Immature natural killer cell (primary cell): ENCODE results near the gene OBSCN. TPM values are rescaled to one million over a fixed set of nuclear protein-coding genes. Genes with fewer than 3 reads are reported as not detected.

Source experiments
- DNase-seq, 3 donors: peaks; one replicate each; pipeline ENCODE4 v3.0.0; 2022; ENCODE audit warnings: mixed read lengths in 1 of 3
- H3K27ac Mint-ChIP-seq, 6 donors: one replicate each; pipeline ENCODE4 v1.8.0; 2020; ENCODE audit warnings: mixed read lengths in 6 of 6, mild to moderate bottlenecking in 5 of 6, inconsistent platforms in 4 of 6, moderate library complexity in 3 of 6
- H3K27me3 Mint-ChIP-seq, 3 donors: one replicate each; pipeline ENCODE4 v1.8.0; 2020 to 2021; ENCODE audit warnings: low read depth in 3 of 3, mild to moderate bottlenecking in 3 of 3, mixed read lengths in 3 of 3, moderate library complexity in 3 of 3, inconsistent platforms in 1 of 3
- H3K36me3 Mint-ChIP-seq, 3 donors: one replicate each; pipeline ENCODE4 v1.8.0; 2020; ENCODE audit warnings: mixed read lengths in 3 of 3, inconsistent platforms in 2 of 3, mild to moderate bottlenecking in 2 of 3
- H3K4me1 Mint-ChIP-seq, 2 donors: one replicate each; pipeline ENCODE4 v1.8.0; 2020; ENCODE audit warnings: inconsistent platforms in 2 of 2, mild to moderate bottlenecking in 2 of 2, mixed read lengths in 2 of 2, moderate library complexity in 1 of 2
- H3K4me3 Mint-ChIP-seq, 5 donors: one replicate each; pipeline ENCODE4 v1.8.0; 2020; ENCODE audit warnings: mild to moderate bottlenecking in 5 of 5, mixed read lengths in 5 of 5, inconsistent platforms in 3 of 5, moderate library complexity in 3 of 5
- H3K9me3 Mint-ChIP-seq, 6 donors: one replicate each; pipeline ENCODE4 v1.8.0; 2020; ENCODE audit warnings: mild to moderate bottlenecking in 6 of 6, mixed read lengths in 6 of 6, inconsistent platforms in 4 of 6, moderate library complexity in 3 of 6
- polyA plus RNA-seq, 3 donors: library from polyadenylated mRNA; unstranded; fragments of 300-500 nt; fragmentation: Illumina TruSeq; gene quantifications; one replicate each; pipeline ENCODE4 v1.2.3, GENCODE V29; 2021

OBSCN gene
- polyA plus RNA-seq, 3 donors from 2014 or later = 0.19 to 1.9 TPM; not detected in 1

DNA sequence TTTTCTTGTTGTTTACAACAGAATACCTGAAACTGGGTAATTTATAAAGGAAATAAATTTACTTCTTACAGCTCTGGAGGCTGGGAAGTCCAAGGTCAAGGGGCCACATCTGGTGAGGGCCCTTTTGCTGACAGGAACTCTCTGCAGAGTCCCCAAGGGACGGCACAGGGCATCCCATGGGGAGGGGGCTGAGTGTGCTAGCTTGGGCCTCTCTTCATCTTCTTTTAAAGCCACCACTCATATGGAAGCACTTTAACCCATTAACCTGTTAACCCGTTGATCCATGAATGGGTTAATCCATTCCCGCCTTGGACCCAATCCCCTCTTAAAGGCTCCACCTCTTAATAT lies 76.3 kb downstream of the OBSCN start:
- Mint-ChIP-seq H3K9me3 (no peaks in the 10 kb centered on the region), H3K27me3 (peaks cover 0 to 1% (median 0%) of the 10 kb centered on the region in 3 donors), H3K4me3 (no peak overlapping the region), H3K36me3 (peaks cover 0 to 4% (median 0%) of the 10 kb centered on the region in 3 donors), H3K27ac (no peak overlapping the region), H3K4me1 (peaks cover 0 to 4% of the 10 kb centered on the region in 2 donors)
- no peak for DNase-seq

DNA sequence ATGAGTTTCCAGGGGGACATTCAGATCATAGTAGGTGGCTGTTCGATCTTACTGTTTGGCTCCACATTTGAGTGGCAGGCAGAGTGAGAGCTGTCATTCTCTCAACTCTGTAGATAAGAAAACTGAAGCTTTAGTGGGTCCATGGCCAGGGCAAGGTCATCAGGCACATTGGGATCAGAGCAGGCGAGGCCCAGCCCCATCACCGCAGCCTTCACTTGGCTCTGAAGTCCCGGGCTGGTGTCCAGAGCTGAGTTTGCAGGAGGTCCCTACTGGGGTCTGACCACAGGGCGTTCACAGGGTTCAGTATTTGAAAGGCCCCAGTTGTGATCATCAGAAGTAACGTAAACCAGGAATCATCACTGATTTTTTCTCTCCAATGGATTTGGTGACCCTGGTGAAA lies 76.7 kb downstream of the OBSCN start:
- Mint-ChIP-seq H3K4me1 (peaks cover 0 to 7% of the 10 kb centered on the region in 2 donors), H3K27ac (no peak overlapping the region), H3K9me3 (no peaks in the 10 kb centered on the region), H3K4me3 (no peak overlapping the region), H3K27me3 (peaks cover 0 to 1% (median 0%) of the 10 kb centered on the region in 3 donors), H3K36me3 (peaks cover 0 to 4% (median 0%) of the 10 kb centered on the region in 3 donors)
- DNase-seq = no peak

DNA sequence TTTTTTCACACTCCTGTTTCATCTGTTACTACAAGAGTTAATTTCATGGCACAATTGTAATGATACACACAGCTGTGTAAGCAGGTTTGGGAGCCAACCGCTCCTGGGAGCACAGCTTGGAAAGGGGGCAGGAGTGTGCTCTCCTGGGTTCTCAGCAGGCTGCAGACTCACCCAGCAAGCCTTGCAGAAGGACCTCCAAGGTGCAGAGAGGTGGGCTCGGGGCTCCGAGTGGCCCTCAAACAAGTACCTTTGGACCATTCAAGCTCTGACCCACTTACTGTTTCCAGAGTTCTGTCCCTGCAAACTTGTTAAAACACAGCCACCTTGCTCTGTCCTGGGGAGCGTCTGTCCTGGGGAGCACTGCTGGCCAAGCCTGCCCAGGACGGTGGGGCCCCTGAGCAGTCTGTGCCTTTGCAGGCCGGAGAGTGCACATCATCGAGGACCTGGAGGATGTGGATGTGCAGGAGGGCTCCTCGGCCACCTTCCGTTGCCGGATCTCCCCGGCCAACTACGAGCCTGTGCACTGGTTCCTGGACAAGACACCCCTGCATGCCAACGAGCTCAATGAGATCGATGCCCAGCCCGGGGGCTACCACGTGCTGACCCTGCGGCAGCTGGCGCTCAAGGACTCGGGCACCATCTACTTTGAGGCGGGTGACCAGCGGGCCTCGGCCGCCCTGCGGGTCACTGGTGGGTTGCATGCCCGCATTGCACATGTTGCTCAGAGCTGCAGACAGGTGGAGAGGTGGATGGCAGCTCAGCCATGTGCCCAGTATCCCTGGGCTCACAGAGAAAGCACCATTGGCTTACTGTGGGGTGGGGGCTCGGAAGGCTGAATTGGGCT lies 78.0 kb downstream of the OBSCN start:
- no peak for DNase-seq
- Mint-ChIP-seq H3K36me3 (peaks cover 0 to 4% (median 0%) of the 10 kb centered on the region in 3 donors), H3K27ac (no peak overlapping the region), H3K9me3 (no peaks in the 10 kb centered on the region), H3K4me3 (no peak overlapping the region), H3K4me1 (peaks cover 0 to 7% of the 10 kb centered on the region in 2 donors), H3K27me3 (peaks cover 0 to 1% (median 0%) of the 10 kb centered on the region in 3 donors)

DNA sequence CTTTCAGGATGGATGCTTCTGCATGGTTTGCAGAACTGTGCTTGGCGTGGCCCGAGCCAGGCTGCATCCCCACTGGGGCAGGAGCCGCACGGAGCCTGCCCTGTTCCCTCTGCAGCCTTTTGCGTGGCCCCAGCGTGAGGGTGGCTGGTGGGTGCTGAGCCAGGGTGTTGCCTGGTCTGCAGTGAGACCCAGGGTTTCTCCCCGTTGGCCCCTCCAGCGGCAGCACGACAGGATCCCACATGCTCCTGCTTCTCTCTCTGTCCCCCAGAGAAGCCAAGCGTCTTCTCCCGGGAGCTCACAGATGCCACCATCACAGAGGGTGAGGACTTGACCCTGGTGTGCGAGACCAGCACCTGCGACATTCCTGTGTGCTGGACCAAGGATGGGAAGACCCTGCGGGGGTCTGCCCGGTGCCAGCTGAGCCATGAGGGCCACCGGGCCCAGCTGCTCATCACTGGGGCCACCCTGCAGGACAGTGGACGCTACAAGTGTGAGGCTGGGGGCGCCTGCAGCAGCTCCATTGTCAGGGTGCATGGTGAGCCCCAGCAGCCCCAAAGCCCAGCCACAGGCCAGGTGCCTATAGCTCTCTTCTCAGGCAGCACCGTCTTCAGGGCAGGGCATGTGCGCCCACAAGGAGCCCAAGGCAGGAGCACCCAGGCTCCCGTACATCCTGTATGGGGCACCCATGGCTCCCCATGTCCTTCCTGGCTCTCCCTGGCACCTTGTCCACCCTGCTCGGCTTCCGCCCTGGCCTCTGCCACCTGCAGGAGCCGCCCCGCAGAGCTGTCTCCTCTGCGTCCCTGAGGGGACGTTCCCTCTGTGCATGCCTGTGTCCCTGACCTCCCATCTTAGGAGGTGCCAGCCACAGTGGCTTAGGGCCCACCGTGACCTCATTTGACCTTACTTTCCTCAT lies 78.9 kb downstream of the OBSCN start:
- peaks cover 0 to 1% (median 0%) of the 10 kb centered on the region in 3 donors for H3K27me3 Mint-ChIP-seq
- H3K4me3 Mint-ChIP-seq = no peak overlapping the region
- H3K27ac Mint-ChIP-seq = no peak overlapping the region
- no peaks in the 10 kb centered on the region for H3K9me3 Mint-ChIP-seq
- peaks cover 0 to 7% of the 10 kb centered on the region in 2 donors for H3K4me1 Mint-ChIP-seq
- H3K36me3 Mint-ChIP-seq = peaks cover 0 to 4% (median 0%) of the 10 kb centered on the region in 3 donors
- no peak for DNase-seq

DNA sequence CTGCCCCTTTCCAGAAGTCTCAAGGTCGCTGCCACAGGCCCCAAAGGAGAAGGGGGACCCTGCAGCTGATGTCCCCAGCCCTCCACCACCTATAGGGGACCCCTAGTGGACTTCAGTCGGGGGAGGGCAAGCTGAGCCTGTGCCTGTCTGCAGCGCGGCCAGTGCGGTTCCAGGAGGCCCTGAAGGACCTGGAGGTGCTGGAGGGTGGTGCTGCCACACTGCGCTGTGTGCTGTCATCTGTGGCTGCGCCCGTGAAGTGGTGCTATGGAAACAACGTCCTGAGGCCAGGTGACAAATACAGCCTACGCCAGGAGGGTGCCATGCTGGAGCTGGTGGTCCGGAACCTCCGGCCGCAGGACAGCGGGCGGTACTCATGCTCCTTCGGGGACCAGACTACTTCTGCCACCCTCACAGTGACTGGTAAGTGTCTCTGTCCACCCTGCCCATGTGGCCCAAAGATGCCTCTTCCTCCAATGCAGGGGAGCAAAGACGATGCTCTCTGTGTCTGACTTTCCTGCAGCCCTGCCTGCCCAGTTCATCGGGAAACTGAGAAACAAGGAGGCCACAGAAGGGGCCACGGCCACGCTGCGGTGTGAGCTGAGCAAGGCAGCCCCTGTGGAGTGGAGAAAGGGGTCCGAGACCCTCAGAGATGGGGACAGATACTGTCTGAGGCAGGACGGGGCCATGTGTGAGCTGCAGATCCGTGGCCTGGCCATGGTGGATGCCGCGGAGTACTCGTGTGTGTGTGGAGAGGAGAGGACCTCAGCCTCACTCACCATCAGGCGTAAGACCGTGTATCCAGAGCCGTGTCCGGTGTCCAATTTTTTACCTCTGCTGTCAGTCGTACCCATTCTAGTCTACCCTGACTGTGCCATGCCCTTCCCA lies 79.9 kb downstream of the OBSCN start:
- H3K4me1 Mint-ChIP-seq = peaks cover 0 to 7% of the 10 kb centered on the region in 2 donors
- no peak overlapping the region for H3K4me3 Mint-ChIP-seq
- H3K27me3 Mint-ChIP-seq = peaks cover 0 to 2% (median 0%) of the 10 kb centered on the region in 3 donors
- H3K27ac Mint-ChIP-seq = peak overlapping the region in 2 of 6 donors; percentile 63 to 68
- H3K9me3 Mint-ChIP-seq = no peaks in the 10 kb centered on the region
- no peak for DNase-seq
- peaks cover 0 to 4% (median 3%) of the 10 kb centered on the region in 3 donors for H3K36me3 Mint-ChIP-seq

DNA sequence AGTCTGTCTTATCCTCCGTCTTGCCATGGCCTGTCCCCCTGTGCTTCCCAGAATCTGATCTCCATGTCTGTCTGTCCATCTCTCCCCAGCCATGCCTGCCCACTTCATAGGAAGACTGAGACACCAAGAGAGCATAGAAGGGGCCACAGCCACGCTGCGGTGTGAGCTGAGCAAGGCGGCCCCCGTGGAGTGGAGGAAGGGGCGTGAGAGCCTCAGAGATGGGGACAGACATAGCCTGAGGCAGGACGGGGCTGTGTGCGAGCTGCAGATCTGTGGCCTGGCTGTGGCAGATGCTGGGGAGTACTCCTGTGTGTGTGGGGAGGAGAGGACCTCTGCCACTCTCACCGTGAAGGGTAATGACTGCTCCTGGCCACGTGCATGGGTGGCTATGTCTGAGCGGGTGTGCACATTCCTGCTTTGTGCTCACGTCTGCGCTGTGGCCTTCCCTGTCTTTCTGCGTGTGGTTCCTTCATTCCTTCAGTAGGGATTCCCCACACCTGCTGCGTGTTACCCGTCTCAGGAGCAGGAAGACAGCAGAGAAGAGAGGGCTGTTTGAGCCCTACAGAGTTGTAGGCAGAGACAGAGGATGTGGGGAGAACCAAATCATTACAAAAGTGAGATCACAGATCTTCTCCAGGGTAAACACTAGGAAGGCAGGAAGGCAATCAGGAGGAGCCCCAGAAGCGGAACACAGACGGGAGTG lies 80.8 kb downstream of the OBSCN start:
- H3K4me1 Mint-ChIP-seq = peaks cover 0 to 7% of the 10 kb centered on the region in 2 donors

DNA sequence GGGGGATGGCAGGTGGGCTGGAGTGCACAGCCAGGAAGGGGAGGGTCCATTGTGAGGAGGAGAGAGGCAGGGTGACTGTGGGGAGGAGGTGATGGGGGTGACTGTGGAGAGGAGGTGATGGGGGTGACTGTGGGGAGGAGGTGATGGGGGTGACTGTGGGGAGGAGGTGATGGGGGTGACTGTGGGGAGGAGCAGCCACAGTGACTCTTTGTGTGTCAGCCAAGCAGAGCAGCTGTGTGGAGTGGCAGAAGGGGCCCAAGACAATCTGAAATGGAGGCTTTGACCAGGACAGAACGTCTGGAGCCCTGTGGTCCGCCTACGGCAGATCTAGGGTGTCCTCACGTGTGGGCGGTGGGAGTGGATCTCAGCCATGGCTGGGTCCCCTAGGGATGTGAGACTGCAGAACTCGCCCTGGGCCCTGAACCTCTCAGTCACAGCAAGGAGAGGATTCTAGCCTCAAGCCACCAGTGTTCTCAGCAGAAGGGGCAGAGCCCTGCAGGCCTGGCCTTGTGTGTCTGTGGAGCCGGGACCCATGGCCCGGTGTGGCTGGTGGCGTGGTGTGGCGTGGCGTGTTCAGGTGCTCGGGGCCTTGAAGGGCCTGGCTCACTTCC lies 81.5 kb downstream of the OBSCN start:
- Mint-ChIP-seq H3K27ac (peak overlapping the region in 5 of 6 donors; percentile 3 to 86 (median 63)), H3K36me3 (peaks cover 0 to 7% (median 4%) of the 10 kb centered on the region in 3 donors), H3K4me3 (peak overlapping the region in 1 of 5 donors; percentile 18), H3K27me3 (peaks cover 0 to 4% (median 0%) of the 10 kb centered on the region in 3 donors), H3K9me3 (peaks cover 0 to 2% (median 0%) of the 10 kb centered on the region in 6 donors), H3K4me1 (peaks cover 0 to 7% of the 10 kb centered on the region in 2 donors)
- peak in 1 of 3 donors; percentile 37 for DNase-seq

More for the DNA sequence above, 80.8 kb downstream of the OBSCN start:
- no peak for DNase-seq
- peak overlapping the region in 5 of 6 donors; percentile 3 to 86 (median 66) for H3K27ac Mint-ChIP-seq
- H3K36me3 Mint-ChIP-seq = peaks cover 0 to 7% (median 4%) of the 10 kb centered on the region in 3 donors
- peak overlapping the region in 1 of 5 donors; percentile 30 for H3K4me3 Mint-ChIP-seq
- H3K9me3 Mint-ChIP-seq = no peaks in the 10 kb centered on the region
- H3K27me3 Mint-ChIP-seq = peaks cover 0 to 5% (median 0%) of the 10 kb centered on the region in 3 donors

DNA sequence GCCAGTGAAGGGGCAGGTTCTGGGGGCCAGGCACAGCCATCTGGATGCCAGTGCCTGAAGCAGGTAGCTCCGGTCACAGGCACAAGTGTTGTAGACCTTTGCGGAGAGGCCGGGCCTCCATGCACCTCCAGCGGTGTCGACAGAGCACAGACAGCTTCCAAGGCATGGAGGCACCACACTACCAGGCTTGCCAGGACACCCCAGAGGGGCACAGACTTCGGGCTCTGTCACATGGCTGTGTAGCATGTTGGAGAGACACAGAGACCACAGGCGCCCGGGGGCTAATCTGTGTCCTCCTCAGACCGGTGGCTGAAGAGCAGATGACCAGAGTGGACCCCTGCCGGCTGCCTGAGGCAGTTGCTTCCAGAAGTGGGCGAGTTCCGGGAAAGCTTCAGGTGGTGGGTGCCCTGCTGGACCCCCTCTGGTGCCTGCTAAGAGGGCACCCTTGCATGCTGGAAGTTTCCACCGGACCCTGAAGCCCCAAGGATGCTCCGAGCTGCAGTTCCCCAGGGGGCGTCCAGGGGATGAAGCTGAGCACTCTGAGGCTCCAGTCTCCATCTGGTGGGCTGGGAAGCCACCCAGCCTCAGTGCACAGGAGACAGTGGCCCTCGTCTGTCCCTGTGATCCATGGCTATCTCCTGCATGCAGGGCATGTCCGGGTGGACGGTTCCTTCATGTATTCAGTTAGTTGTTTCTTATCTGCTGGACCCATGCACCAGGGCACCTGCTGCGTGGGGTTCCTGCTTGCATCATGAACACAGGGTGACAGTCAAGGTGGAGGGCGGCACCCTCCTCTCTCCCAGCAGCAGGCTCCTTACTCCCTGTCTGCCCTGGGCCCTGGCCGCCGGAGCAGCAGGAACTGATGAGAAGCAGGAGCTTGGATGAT lies 82.4 kb downstream of the OBSCN start:
- H3K27ac Mint-ChIP-seq = no peak overlapping the region
- DNase-seq = no peak

DNA sequence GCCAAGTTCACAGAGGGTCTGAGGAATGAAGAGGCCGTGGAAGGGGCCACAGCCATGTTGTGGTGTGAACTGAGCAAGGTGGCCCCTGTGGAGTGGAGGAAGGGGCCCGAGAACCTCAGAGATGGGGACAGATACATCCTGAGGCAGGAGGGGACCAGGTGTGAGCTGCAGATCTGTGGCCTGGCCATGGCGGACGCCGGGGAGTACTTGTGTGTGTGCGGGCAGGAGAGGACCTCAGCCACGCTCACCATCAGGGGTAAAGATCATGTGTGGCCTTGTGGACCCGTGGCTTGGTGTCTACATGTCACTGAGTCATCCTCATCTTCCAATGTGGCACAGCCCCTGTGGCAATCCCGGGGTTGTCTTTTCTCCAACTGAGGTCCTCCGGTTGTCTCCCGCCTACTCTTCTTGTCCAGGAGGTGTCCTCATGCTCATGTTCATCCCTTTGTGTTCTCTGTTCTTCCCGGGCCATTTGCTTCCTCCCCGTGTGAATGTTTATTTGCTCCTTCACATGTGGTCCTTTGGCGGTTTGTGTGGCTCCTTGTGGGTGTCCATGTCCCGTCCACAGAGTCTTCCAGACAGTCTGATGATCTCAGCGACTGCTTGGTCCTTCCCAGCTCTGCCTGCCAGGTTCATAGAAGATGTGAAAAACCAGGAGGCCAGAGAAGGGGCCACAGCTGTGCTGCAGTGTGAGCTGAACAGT lies 84.2 kb downstream of the OBSCN start:
- Mint-ChIP-seq H3K36me3 (peaks cover 0 to 12% (median 5%) of the 10 kb centered on the region in 3 donors), H3K9me3 (peaks cover 0 to 2% (median under 1%) of the 10 kb centered on the region in 6 donors), H3K27ac (peak overlapping the region in 1 of 6 donors; percentile 69), H3K27me3 (peaks cover 0 to 6% (median 0%) of the 10 kb centered on the region in 3 donors), H3K4me3 (no peak overlapping the region), H3K4me1 (peaks cover 0 to 7% of the 10 kb centered on the region in 2 donors)
- DNase-seq = no peak

More for the DNA sequence above, 82.4 kb downstream of the OBSCN start:
- H3K36me3 Mint-ChIP-seq = peaks cover 0 to 7% (median 7%) of the 10 kb centered on the region in 3 donors
- H3K9me3 Mint-ChIP-seq = peaks cover 0 to 2% (median 0%) of the 10 kb centered on the region in 6 donors
- peaks cover 0 to 7% of the 10 kb centered on the region in 2 donors for H3K4me1 Mint-ChIP-seq
- H3K4me3 Mint-ChIP-seq = no peak overlapping the region
- H3K27me3 Mint-ChIP-seq = peaks cover 0 to 4% (median 0%) of the 10 kb centered on the region in 3 donors

DNA sequence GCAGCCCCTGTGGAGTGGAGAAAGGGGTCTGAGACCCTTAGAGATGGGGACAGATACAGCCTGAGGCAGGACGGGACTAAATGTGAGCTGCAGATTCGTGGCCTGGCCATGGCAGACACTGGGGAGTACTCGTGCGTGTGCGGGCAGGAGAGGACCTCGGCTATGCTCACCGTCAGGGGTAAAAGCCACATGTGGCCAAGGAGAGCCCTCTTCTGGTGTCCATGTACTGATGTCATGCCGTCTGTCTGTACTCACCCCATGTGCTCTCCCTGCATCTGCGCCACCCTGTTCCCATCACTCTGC lies 84.7 kb downstream of the OBSCN start:
- no peak overlapping the region for H3K27ac Mint-ChIP-seq
- H3K9me3 Mint-ChIP-seq = peaks cover 0 to 7% (median 3%) of the 10 kb centered on the region in 6 donors
- peaks cover 0 to 7% of the 10 kb centered on the region in 2 donors for H3K4me1 Mint-ChIP-seq
- no peak for DNase-seq
- peaks cover 0 to 6% (median 0%) of the 10 kb centered on the region in 3 donors for H3K27me3 Mint-ChIP-seq
- H3K4me3 Mint-ChIP-seq = no peak overlapping the region
- peaks cover 0 to 17% (median 9%) of the 10 kb centered on the region in 3 donors for H3K36me3 Mint-ChIP-seq

DNA sequence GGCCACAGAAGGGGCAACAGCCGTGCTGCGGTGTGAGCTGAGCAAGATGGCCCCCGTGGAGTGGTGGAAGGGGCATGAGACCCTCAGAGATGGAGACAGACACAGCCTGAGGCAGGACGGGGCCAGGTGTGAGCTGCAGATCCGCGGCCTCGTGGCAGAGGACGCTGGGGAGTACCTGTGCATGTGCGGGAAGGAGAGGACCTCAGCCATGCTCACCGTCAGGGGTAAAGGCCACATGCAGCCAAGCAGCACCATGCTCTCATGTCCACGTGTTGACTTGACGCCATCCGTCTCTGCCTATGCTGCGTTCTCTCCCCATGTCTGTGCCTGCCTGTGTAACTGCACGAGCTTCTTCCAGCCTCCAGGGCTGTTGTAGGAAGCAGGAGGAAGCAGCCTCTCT lies 85.5 kb downstream of the OBSCN start:
- no peak for DNase-seq
- peaks cover 0 to 21% (median 12%) of the 10 kb centered on the region in 3 donors for H3K36me3 Mint-ChIP-seq
- no peak overlapping the region for H3K4me3 Mint-ChIP-seq
- peaks cover 0 to 11% (median 4%) of the 10 kb centered on the region in 6 donors for H3K9me3 Mint-ChIP-seq
- H3K4me1 Mint-ChIP-seq = peaks cover 0 to 7% of the 10 kb centered on the region in 2 donors
- peaks cover 0 to 6% (median 1%) of the 10 kb centered on the region in 3 donors for H3K27me3 Mint-ChIP-seq
- H3K27ac Mint-ChIP-seq = no peak overlapping the region
